A549 (cell line): Measurements from ENCODE around the gene HMX2. TPM values are rescaled to one million over a fixed set of nuclear protein-coding genes. Genes with fewer than 3 reads are reported as not detected.

Source experiments
- ATAC-seq, 2 experiments: fragments of 200-7000 bp in 1 of 2; fragments of >200 bp in 1 of 2; cut with Nextera tagmentation in 1 of 2; cut with Tn5 transposase in 1 of 2; 3 replicates each; pipeline versions ENCODE4 v1.8.0 to v1.9.1; 2018 to 2020; ENCODE audit warnings: mild to moderate bottlenecking in 1 of 2, moderate library complexity in 1 of 2
- CTCF ChIA-PET: fragments of 300-600 bp; sonication (Branson Sonifier 250); formaldehyde crosslinking; extraction: SDS; loops from one replicate; lab custom pipeline; 2021; ENCODE audit warnings: antibody characterized with exemption, inconsistent platforms; lab: Yijun Ruan, JAX
- POLR2A ChIA-PET: fragments of 350-600 bp; formaldehyde crosslinking; extraction: SDS; loops from one replicate; lab custom pipeline; 2021; ENCODE audit warnings: antibody characterized with exemption, inconsistent platforms; lab: Yijun Ruan, JAX
- DNase-seq, 2 experiments: peaks; one replicate each; pipeline versions ENCODE4 v3.0.0 to v3.0.0-alpha.2; 2011 to 2016; ENCODE audit warnings: low read depth in 1 of 2, low spot score in 1 of 2
- FAIRE-seq: peaks from 2 replicates; lab custom pipeline; 2011; peaks lifted over from hg19 to GRCh38; lab: Jason Lieb, UNC
- H3K27ac ChIP-seq, 2 experiments: fragments of >200 bp; sonication (Bioruptor Twin); formaldehyde crosslinking; 3 replicates each; pipeline ENCODE4 v1.5.1; 2016 to 2017
- H3K4me1 ChIP-seq: fragments of >200 bp; sonication (Bioruptor Twin); formaldehyde crosslinking; 3 replicates; pipeline ENCODE4 v1.6.1; 2016
- H3K4me2 ChIP-seq: fragments of >200 bp; sonication (Bioruptor Twin); formaldehyde crosslinking; 3 replicates; pipeline ENCODE4 v1.6.1; 2016
- H3K4me3 ChIP-seq: fragments of >200 bp; sonication (Bioruptor Twin); formaldehyde crosslinking; 3 replicates; pipeline ENCODE4 v1.5.1; 2016
- H3K9me3 ChIP-seq: fragments of >200 bp; sonication (Bioruptor Twin); formaldehyde crosslinking; 3 replicates; pipeline ENCODE4 v1.6.1; 2016
- BCL3 ChIP-seq: fragments of >200 bp; sonication (Bioruptor Twin); formaldehyde crosslinking; IDR thresholded peaks from 3 replicates; pipeline ENCODE4 v1.6.1; 2016
- CBX2 ChIP-seq: fragments of 200-600 bp; sonication (generic); IDR thresholded peaks from 2 replicates; pipeline ENCODE4 v1.6.1; 2016; ENCODE audit warnings: low read depth, mild to moderate bottlenecking, borderline replicate concordance
- CTCF ChIP-seq: fragments of >200 bp; sonication (Bioruptor Twin); formaldehyde crosslinking; IDR thresholded peaks from 3 replicates; pipeline ENCODE4 v1.5.1; 2016
- EHMT2 ChIP-seq: fragments of 200-600 bp; sonication (generic); IDR thresholded peaks from 2 replicates; pipeline ENCODE4 v1.6.1; 2016; ENCODE audit warnings: antibody characterized with exemption, low read depth, mild to moderate bottlenecking, moderate library complexity
- ELK1 ChIP-seq: fragments of 150-350 bp; IDR thresholded peaks from 2 replicates; pipeline ENCODE4 v1.6.1; 2014; ENCODE audit warnings: low read depth, mild to moderate bottlenecking, low read length
- FOXS1 ChIP-seq: fragments of 250-450 bp; sonication (Bioruptor Pico); IDR thresholded peaks from 2 replicates; pipeline ENCODE4 v1.5.0; 2020; ENCODE audit warnings: mild to moderate bottlenecking, moderate library complexity
- HDAC2 ChIP-seq: fragments of 200-600 bp; sonication (generic); IDR thresholded peaks from 2 replicates; pipeline ENCODE4 v1.6.1; 2016
- HEYL ChIP-seq: fragments of 250-450 bp; sonication (Bioruptor Pico); IDR thresholded peaks from 2 replicates; pipeline ENCODE4 v1.8.0; 2021; ENCODE audit warnings: mild to moderate bottlenecking, moderate library complexity
- HMGXB4 ChIP-seq: fragments of 250-450 bp; sonication (Bioruptor Pico); IDR thresholded peaks from 2 replicates; pipeline ENCODE4 v1.5.0; 2021; ENCODE audit warnings: mild to moderate bottlenecking, moderate library complexity, borderline replicate concordance
- HOXA7 ChIP-seq: fragments of 250-450 bp; sonication (Bioruptor Pico); IDR thresholded peaks from 2 replicates; pipeline ENCODE4 v1.5.0; 2020; ENCODE audit warnings: mild to moderate bottlenecking, moderate library complexity
- JUN ChIP-seq, 2 experiments: fragments of >200 bp; sonication (Bioruptor Twin); formaldehyde crosslinking; IDR thresholded peaks; 2 replicates in 1 of 2; 3 replicates in 1 of 2; pipeline ENCODE4 v1.6.1; 2016 to 2017
- MAFK ChIP-seq: fragments of 450-650 bp; IDR thresholded peaks from 2 replicates; pipeline ENCODE4 v1.6.1; 2014; ENCODE audit not compliant: partially characterized antibody
- MAZ ChIP-seq: fragments of 150-350 bp; IDR thresholded peaks from 2 replicates; pipeline ENCODE4 v1.6.1; 2014; ENCODE audit warnings: antibody characterized with exemption, low read depth, low read length, borderline replicate concordance
- MYC ChIP-seq: IDR thresholded peaks from 2 replicates; pipeline ENCODE4 v1.6.1; 2012; ENCODE audit warnings: mild to moderate bottlenecking, inconsistent platforms, low read length, improper control_type of control experiment, borderline replicate concordance
- NPAS2 ChIP-seq: fragments of 250-450 bp; sonication (Bioruptor Pico); IDR thresholded peaks from 2 replicates; pipeline ENCODE4 v1.8.0; 2022; ENCODE audit warnings: mild to moderate bottlenecking, moderate library complexity, borderline replicate concordance
- PBX3 ChIP-seq: IDR thresholded peaks from 2 replicates; pipeline ENCODE4 v1.6.1; 2012
- RAD21 ChIP-seq, 2 experiments: fragments of >200 bp in 1 of 2; sonication (Bioruptor Twin) in 1 of 2; formaldehyde crosslinking in 1 of 2; IDR thresholded peaks in 1 of 2; conservative IDR thresholded peaks in 1 of 2; 2 replicates in 1 of 2; 3 replicates in 1 of 2; pipeline ENCODE4 v1.6.1; 2012 to 2018; ENCODE audit warnings: inconsistent platforms in 1 of 2
- SMC3 ChIP-seq: fragments of >200 bp; sonication (Bioruptor Twin); formaldehyde crosslinking; IDR thresholded peaks from 3 replicates; pipeline ENCODE4 v1.6.1; 2018; ENCODE audit warnings: inconsistent platforms
- ZC3H11A ChIP-seq: fragments of 450-650 bp; IDR thresholded peaks from 2 replicates; pipeline ENCODE4 v1.6.1; 2014; ENCODE audit warnings: antibody characterized with exemption, mild to moderate bottlenecking
- ZNF302 ChIP-seq: fragments of 250-450 bp; sonication (Bioruptor Pico); IDR thresholded peaks from 2 replicates; pipeline ENCODE4 v1.9.0; 2021; ENCODE audit warnings: inconsistent platforms, mild to moderate bottlenecking, moderate library complexity
- WGBS: methylation state at CpG from one replicate; pipeline ENCODE4 v1.1.6; 2017; ENCODE audit errors: missing lambda C conversion rate; 5-methylcytosine and 5-hydroxymethylcytosine counted together
- polyA plus RNA-seq, 4 experiments: library from polyadenylated mRNA; depleted of rRNA in 3 of 4; stranded (reverse); fragments of >200 nt; fragmentation: RNase III in 1 of 4; extraction: RNeasy Plus Mini Kit Qiagen cat#74134 plus additional on column Dnase treatment in 1 of 4; gene quantifications; 2 replicates in 3 of 4; 3 replicates in 1 of 4; pipeline ENCODE4 v1.2.3, GENCODE V29; 2011 to 2017

Gene HMX2
- polyA plus RNA-seq, 2 of the 4 experiments (the other 2 are of a cell fraction): 0.08 TPM; not detected in 1

- H3K27ac ChIP-seq: no peak overlapping the region
- no peak overlapping the region for H3K4me2 ChIP-seq
- FAIRE-seq: no peak
- DNase-seq: no peak
- H3K4me3 ChIP-seq: no peak overlapping the region
- ChIA-PET POLR2A (no interaction called here), CTCF (interaction anchor here (0.9 to 4.2 kb wide), 11 partner anchors 8 to 239 kb away, joined by 3 to 38 read pairs (median 5); partner anchors contain the start of gene BUB3)
- H3K9me3 ChIP-seq: no peaks in the 10 kb centered on the region
- no peak for ATAC-seq
- H3K4me1 ChIP-seq: peaks cover 21% of the 10 kb centered on the region; the same call in 2 of the 3 replicates
- TF ChIP-seq ELK1 (no peak), HEYL (no peak), HDAC2 (no peak), HOXA7 (CRISPR knock-in tag) (no peak), RAD21 (conservative IDR thresholded peaks at IDR 0.05 in 1 of 2, IDR thresholded peaks at IDR 0.05 in 1 of 2) (no peak), EHMT2 (no peak), ZC3H11A (no peak), PBX3 (no peak), BCL3 (no peak), JUN (IDR thresholded peaks at IDR 0.05) (no peak)
- TF ChIP-seq, all 56 proteins: peak for 0
- 22% methylated on average over 6 of the region's 6 CpGs for whole genome bisulfite sequencing
These were observed 6.9 kb upstream of the HMX2 start for GRCh38 chr10:123140983-123141390.

GRCh38 chr10:123141791-123142700 is 5.9 kb upstream of the HMX2 start:
- H3K4me1 ChIP-seq: 0 out of 3 replicates have a peak, but pooled peaks cover 15% of the 10 kb centered on the region
- WGBS: 74% methylated on average over 34 of the region's 38 CpGs
- no peak for TF ChIP-seq SMC3
- no peak for TF ChIP-seq ZNF302 (CRISPR knock-in tag)
- no peak for TF ChIP-seq FOXS1 (CRISPR knock-in tag)
- TF ChIP-seq HDAC2: no peak
- TF ChIP-seq CBX2: no peak
- TF ChIP-seq MYC: no peak
- TF ChIP-seq MAFK: no peak
- no peak for TF ChIP-seq ELK1
- TF ChIP-seq HMGXB4 (CRISPR knock-in tag): no peak
- no peak for TF ChIP-seq RAD21 (conservative IDR thresholded peaks at IDR 0.05 in 1 of 2, IDR thresholded peaks at IDR 0.05 in 1 of 2)
- no peak for TF ChIP-seq EHMT2
- no peak for TF ChIP-seq NPAS2 (CRISPR knock-in tag)
- no peak for TF ChIP-seq MAZ
- no peak for TF ChIP-seq CTCF
- ChIA-PET CTCF (interaction anchor here (0.9 to 4.2 kb wide), 6 partner anchors 8 to 238 kb away, joined by 3 to 38 read pairs (median 7); no protein-coding TSS in a partner anchor), POLR2A (no interaction called here)
- no peak overlapping the region for H3K4me3 ChIP-seq
- ATAC-seq (no peak), FAIRE-seq (no peak), DNase-seq (no peak)
- no peak overlapping the region for H3K4me2 ChIP-seq
- no peaks in the 10 kb centered on the region for H3K9me3 ChIP-seq
- no peak overlapping the region for H3K27ac ChIP-seq
